OCI-LY3 (cell line): ENCODE measurements around the gene PPIP5K2.

Experiments used
- H2AFZ ChIP-seq: fragments of 200-600, 300-600 bp; shearing (Covaris generic); 2 replicates; pipeline ENCODE4 v1.6.0; 2014; ENCODE audit warnings: antibody characterized with exemption, low read depth, low read length
- H3K27ac ChIP-seq: fragments of 200-600, 300-600 bp; sonication (generic); 2 replicates; pipeline ENCODE4 v1.5.1; 2014; ENCODE audit warnings: mild to moderate bottlenecking, low read length, moderate library complexity, mixed read lengths
- H3K27me3 ChIP-seq: fragments of 200-600, 300-600 bp; sonication (generic); 2 replicates; pipeline ENCODE4 v1.6.1; 2014; ENCODE audit warnings: low read depth, low read length, mixed read lengths
- H3K36me3 ChIP-seq: fragments of 200-600, 300-600 bp; sonication (generic); replicated peaks from 2 replicates; pipeline ENCODE3; 2014; ENCODE audit warnings: low read depth, low read length, mixed read lengths
- H3K4me1 ChIP-seq: fragments of 300-600, 200-600 bp; sonication (generic); 2 replicates; pipeline ENCODE4 v1.6.1; 2014; ENCODE audit warnings: low read length, mixed read lengths
- H3K4me2 ChIP-seq: fragments of 200-600, 300-600 bp; sonication (generic); 2 replicates; pipeline ENCODE4 v1.6.1; 2014; ENCODE audit warnings: low read length, mixed read lengths
- H3K4me3 ChIP-seq: fragments of 300-600, 200-600 bp; sonication (generic); 2 replicates; pipeline ENCODE4 v1.5.1; 2014; ENCODE audit warnings: antibody characterized with exemption, mild to moderate bottlenecking, low read length, moderate library complexity
- H3K79me2 ChIP-seq: fragments of 300-600, 200-600 bp; shearing (Covaris generic); 2 replicates; pipeline ENCODE4 v1.6.1; 2014; ENCODE audit warnings: mild to moderate bottlenecking, low read length, mixed read lengths
- H3K9ac ChIP-seq: fragments of 300-600, 200-600 bp; shearing (Covaris generic); 2 replicates; pipeline ENCODE4 v1.6.0; 2014; ENCODE audit warnings: mild to moderate bottlenecking, low read length, moderate library complexity
- H3K9me3 ChIP-seq: fragments of 200-600, 300-600 bp; shearing (Covaris generic); 2 replicates; pipeline ENCODE4 v1.6.1; 2014; ENCODE audit warnings: low read length, mixed read lengths; ENCODE audit not compliant: insufficient read depth
- H4K20me1 ChIP-seq: fragments of 200-600, 300-600 bp; sonication (generic); 2 replicates; pipeline ENCODE4 v1.6.1; 2016; ENCODE audit warnings: low read length, mixed read lengths; ENCODE audit not compliant: insufficient read depth
- CTCF ChIP-seq: fragments of 200-600, 300-600 bp; sonication (generic); IDR thresholded peaks from 2 replicates; pipeline ENCODE4 v1.5.1; 2014; ENCODE audit warnings: antibody characterized with exemption, low read length, low read depth
- EZH2phosphoT487 ChIP-seq: fragments of 200-600 bp; shearing (Covaris generic); IDR thresholded peaks from 2 replicates; pipeline ENCODE4 v1.6.1; 2018; ENCODE audit warnings: antibody characterized with exemption, mixed run types, low read depth

PPIP5K2 gene

DNA sequence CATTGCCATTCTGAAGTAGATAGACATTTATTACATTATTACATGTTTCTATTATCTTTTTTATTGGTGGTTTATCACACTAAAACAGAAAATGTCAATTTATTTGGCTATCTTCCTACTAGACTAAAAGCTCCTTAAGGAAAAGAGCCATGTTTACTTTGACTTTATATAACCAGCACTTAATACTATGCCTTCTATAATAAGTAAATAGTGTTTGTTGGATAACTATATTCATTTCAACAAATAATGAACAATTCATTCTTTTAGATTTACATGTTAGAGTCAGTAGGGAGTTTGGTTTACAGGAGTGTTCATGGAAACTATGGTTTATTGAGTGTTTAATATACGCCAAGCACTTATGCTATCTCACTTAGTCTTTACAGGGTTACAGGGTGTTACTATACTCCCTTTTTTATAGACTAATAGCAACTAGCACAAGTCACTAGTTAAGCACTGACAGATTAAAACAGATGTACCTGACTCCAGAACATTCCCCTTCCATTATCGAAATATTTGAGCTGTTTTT lies 7.3 kb downstream of the PPIP5K2 start:
- Histone ChIP-seq H2AFZ (no peak overlapping the region), H3K4me3 (no peak overlapping the region), H3K79me2 (peaks cover 17% of the 10 kb centered on the region), H4K20me1 (no peaks in the 10 kb centered on the region), H3K36me3 (no peaks in the 10 kb centered on the region), H3K27me3 (no peaks in the 10 kb centered on the region), H3K4me2 (no peak overlapping the region), H3K27ac (no peak overlapping the region), H3K4me1 (no peaks in the 10 kb centered on the region), H3K9ac (no peak overlapping the region), H3K9me3 (no peaks in the 10 kb centered on the region)
- TF ChIP-seq EZH2phosphoT487: no peak
- no peak for TF ChIP-seq CTCF

DNA sequence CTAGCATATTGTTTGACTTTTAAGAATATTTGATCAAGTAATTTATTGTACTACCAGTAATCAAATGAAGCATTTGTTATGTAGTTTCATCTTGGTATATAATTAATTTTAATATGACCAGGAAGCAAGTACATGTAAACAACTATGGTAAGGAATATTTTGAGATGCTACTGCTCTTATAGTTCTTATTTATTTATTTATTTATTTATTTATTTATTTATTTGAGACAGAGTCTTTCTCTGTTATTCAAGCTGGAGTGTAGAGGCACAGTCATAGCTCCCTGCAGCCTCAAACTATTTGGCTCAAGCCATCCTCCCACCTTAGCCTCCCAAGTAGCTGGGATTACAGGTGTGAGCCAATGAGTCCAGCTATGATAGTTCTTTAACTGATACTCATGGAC lies 8.1 kb downstream of the PPIP5K2 start:
- Histone ChIP-seq H3K79me2 (peaks cover 8% of the 10 kb centered on the region), H3K36me3 (no peaks in the 10 kb centered on the region)

DNA sequence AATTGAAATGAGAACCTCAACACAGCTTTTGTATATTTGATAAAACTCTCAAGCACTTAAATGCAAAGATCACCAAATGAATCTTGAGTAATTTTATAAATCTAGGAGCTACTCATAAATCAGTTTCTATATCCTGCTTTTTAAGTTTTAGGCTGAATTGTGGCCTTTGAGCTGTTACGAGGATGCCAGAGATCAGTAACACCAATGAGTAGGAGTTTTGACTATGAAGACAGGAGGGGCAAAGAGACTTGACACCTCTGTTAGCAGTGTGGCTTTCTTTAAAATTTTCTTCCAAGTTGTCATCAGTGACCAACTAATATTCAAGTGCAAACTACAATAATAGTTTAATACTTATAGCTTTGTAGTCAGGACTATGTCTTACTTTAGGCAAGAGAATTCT lies 12.6 kb downstream of the PPIP5K2 start:
- Histone ChIP-seq H3K4me2 (no peak overlapping the region), H3K36me3 (peaks cover 4% of the 10 kb centered on the region), H4K20me1 (no peaks in the 10 kb centered on the region), H3K4me1 (no peaks in the 10 kb centered on the region), H3K9me3 (no peaks in the 10 kb centered on the region), H3K79me2 (peaks cover under 1% of the 10 kb centered on the region; the same call in 1 of the 2 replicates), H3K9ac (no peak overlapping the region), H3K27me3 (no peaks in the 10 kb centered on the region), H3K4me3 (no peak overlapping the region), H3K27ac (no peak overlapping the region), H2AFZ (no peak overlapping the region)
- TF ChIP-seq CTCF: no peak
- no peak for TF ChIP-seq EZH2phosphoT487

More for the DNA sequence above, 8.1 kb downstream of the PPIP5K2 start:
- Histone ChIP-seq H3K4me3 (no peak overlapping the region), H3K27me3 (no peaks in the 10 kb centered on the region), H3K4me1 (no peaks in the 10 kb centered on the region), H2AFZ (no peak overlapping the region), H4K20me1 (no peaks in the 10 kb centered on the region), H3K27ac (no peak overlapping the region), H3K4me2 (no peak overlapping the region), H3K9ac (no peak overlapping the region), H3K9me3 (no peaks in the 10 kb centered on the region)
- TF ChIP-seq CTCF (no peak), EZH2phosphoT487 (no peak)

- Histone ChIP-seq H3K27ac (no peak overlapping the region), H3K4me3 (no peak overlapping the region), H3K4me1 (no peaks in the 10 kb centered on the region), H3K36me3 (peaks cover 4% of the 10 kb centered on the region), H4K20me1 (no peaks in the 10 kb centered on the region), H3K9me3 (no peaks in the 10 kb centered on the region), H3K79me2 (no peaks in the 10 kb centered on the region; the same call in 1 of the 2 replicates), H3K27me3 (no peaks in the 10 kb centered on the region), H2AFZ (no peak overlapping the region), H3K4me2 (no peak overlapping the region), H3K9ac (no peak overlapping the region)
- TF ChIP-seq EZH2phosphoT487 (no peak), CTCF (no peak)
Measured at GRCh38 chr5:103133231-103133630, 13.1 kb downstream of the PPIP5K2 start.
